ENCODE results near the gene DTWD2. TPM values are rescaled to one million over a fixed set of nuclear protein-coding genes. Genes with fewer than 3 reads are reported as not detected.

Gene DTWD2
- polyA plus RNA-seq, 1 experiment, result 1.8 TPM

DNA sequence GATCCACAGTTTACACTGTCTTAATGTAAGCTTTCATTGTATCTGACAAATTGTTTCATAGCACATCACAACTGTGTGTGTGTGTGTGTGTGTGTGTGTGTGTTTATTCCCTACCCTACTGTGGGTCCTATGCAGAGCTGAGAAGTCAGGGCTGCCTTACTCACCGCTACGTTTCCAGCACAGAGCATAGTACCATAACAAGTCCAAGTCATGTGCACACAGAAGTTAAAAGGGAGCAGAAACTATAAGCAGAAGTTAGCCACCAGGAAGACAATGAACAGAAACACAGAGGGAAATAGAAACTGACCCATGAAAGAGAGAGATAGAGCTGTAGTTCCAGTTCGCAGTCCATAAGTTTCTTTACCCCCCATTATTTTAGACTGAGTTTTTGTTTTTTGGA, 44.3 kb upstream of the DTWD2 start:
- DNase-seq (ENCODE audit: low read depth), result no peak
- Histone ChIP-seq H3K36me3 (ENCODE audit: control insufficient read depth, insufficient read depth, low read length) (no peaks in the 10 kb centered on the region), H3K4me3 (ENCODE audit: low read depth, low read length) (no peak overlapping the region), H3K27me3 (ENCODE audit: control insufficient read depth, insufficient read depth, low read length) (no peaks in the 10 kb centered on the region)
- TF ChIP-seq, protein P1, sequence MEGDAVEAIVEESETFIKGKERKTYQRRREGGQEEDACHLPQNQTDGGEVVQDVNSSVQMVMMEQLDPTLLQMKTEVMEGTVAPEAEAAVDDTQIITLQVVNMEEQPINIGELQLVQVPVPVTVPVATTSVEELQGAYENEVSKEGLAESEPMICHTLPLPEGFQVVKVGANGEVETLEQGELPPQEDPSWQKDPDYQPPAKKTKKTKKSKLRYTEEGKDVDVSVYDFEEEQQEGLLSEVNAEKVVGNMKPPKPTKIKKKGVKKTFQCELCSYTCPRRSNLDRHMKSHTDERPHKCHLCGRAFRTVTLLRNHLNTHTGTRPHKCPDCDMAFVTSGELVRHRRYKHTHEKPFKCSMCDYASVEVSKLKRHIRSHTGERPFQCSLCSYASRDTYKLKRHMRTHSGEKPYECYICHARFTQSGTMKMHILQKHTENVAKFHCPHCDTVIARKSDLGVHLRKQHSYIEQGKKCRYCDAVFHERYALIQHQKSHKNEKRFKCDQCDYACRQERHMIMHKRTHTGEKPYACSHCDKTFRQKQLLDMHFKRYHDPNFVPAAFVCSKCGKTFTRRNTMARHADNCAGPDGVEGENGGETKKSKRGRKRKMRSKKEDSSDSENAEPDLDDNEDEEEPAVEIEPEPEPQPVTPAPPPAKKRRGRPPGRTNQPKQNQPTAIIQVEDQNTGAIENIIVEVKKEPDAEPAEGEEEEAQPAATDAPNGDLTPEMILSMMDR (IDR thresholded peaks at IDR 0.05; ENCODE audit: insufficient read depth, low read depth, low read length), result no peak
- POLR2A ChIA-PET, result no interaction called here
- CTCF ChIA-PET, result interaction anchor here (0.6 to 2.4 kb wide), 3 partner anchors 9 to 378 kb away, joined by 3 to 8 read pairs (median 4); no protein-coding TSS in a partner anchor

DNA sequence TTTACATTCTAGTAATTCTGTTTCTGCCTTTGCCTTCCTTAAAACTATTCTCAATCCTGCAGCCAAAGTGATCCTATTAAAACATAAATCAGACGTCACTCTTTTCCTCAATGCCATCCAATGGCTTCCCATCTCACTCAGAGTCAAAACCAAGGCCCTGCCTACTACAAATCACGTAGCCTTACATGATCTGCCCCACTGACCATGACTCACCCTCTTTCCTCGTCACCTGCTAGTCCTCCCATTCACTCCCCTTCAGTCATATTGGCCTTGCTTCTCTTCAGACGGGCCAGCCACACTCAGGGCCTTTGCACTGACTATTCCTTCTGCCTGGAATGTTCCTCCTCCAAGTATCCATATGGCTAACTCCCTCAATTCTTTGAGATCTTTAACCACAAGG, 43.6 kb upstream of the DTWD2 start:
- DNase-seq (ENCODE audit: low read depth), result no peak
- Histone ChIP-seq H3K36me3 (ENCODE audit: control insufficient read depth, insufficient read depth, low read length) (no peaks in the 10 kb centered on the region), H3K4me3 (ENCODE audit: low read depth, low read length) (no peak overlapping the region), H3K27me3 (ENCODE audit: control insufficient read depth, insufficient read depth, low read length) (no peaks in the 10 kb centered on the region)
- TF ChIP-seq, protein P1 (IDR thresholded peaks at IDR 0.05; ENCODE audit: insufficient read depth, low read depth, low read length), result no peak
- CTCF ChIA-PET, result interaction anchor here (0.7 kb wide), 1 partner anchor 8 kb away, joined by 3 read pairs; no protein-coding TSS in a partner anchor
- POLR2A ChIA-PET, result no interaction called here

DNA sequence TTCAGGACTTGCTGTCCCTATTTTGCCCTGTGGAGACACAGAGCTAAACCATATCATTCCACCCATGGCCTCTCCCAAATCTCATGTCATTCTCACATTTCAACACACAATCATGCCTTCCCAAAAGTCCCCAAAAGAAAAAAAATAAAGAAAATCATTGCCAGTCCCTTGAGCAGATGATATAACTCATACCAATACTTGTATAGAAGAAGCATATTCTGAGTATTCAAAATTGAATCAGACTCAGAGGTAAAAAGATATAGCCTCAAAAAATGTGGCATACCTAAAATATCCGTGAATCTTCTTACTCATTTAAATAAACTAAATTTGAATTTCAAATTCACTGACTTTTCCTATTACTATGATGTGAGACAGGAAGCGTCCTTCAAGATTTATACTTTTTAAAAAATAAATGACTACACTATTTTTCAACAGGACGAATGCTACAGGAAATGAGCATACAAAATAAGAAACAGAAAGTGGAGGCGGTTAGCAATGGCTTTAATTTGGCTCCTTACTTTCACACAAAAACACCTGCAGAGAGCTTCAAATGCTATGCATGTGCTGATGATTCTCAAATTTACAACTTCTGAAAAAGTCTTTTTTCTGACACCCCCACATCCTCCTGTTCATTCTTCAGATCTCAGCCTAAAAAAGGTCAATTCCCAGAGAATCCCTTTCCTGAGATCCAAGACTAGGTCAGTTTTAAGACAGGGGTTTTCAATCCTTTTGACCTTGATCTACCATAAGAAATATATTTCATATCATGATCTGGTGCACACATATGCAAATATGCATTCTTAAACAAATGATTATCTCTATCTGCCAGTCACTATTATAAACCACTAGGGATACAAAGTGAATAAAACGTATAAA, 42.9 kb upstream of the DTWD2 start:
- no peak overlapping the region for H3K4me3 ChIP-seq (ENCODE audit: low read depth, low read length)
- no peak for DNase-seq (ENCODE audit: low read depth)
- CTCF ChIA-PET, result interaction anchor here (0.9 to 1.2 kb wide), 2 partner anchors 22 to 381 kb away, joined by 4 to 5 read pairs; no protein-coding TSS in a partner anchor
- no peaks in the 10 kb centered on the region for H3K27me3 ChIP-seq (ENCODE audit: control insufficient read depth, insufficient read depth, low read length)
- H3K36me3 ChIP-seq (ENCODE audit: control insufficient read depth, insufficient read depth, low read length), result no peaks in the 10 kb centered on the region
- TF ChIP-seq, protein P1 (IDR thresholded peaks at IDR 0.05; ENCODE audit: insufficient read depth, low read depth, low read length), result no peak
- POLR2A ChIA-PET, result no interaction called here

DNA sequence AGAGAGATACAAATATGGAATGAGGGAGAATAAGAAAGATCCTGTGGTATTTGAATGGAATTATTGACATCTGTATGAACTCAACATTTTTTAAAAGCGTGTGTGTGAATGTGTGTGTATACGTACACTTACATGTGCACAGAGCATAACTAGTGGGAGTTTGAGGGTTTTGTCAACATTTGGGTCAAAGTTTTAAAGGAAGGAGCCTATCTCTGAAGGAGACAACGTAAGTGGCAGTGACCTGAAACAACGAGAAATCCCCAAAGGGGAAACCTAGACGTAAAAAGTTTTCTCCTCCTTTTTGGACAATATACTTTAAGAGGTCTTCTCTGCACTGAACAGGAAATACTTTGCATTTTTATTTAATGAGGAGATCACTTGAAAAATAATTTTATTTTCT, 40.2 kb upstream of the DTWD2 start:
- no peaks in the 10 kb centered on the region for H3K27me3 ChIP-seq (ENCODE audit: control insufficient read depth, insufficient read depth, low read length)
- CTCF ChIA-PET, result no interaction called here
- DNase-seq (ENCODE audit: low read depth), result no peak
- H3K36me3 ChIP-seq (ENCODE audit: control insufficient read depth, insufficient read depth, low read length), result no peaks in the 10 kb centered on the region
- POLR2A ChIA-PET, result interaction anchor here (0.6 kb wide), 1 partner anchor 102 kb away, joined by 3 read pairs; no protein-coding TSS in a partner anchor
- TF ChIP-seq, protein P1 (IDR thresholded peaks at IDR 0.05; ENCODE audit: insufficient read depth, low read depth, low read length), result no peak
- no peak overlapping the region for H3K4me3 ChIP-seq (ENCODE audit: low read depth, low read length)

DNA sequence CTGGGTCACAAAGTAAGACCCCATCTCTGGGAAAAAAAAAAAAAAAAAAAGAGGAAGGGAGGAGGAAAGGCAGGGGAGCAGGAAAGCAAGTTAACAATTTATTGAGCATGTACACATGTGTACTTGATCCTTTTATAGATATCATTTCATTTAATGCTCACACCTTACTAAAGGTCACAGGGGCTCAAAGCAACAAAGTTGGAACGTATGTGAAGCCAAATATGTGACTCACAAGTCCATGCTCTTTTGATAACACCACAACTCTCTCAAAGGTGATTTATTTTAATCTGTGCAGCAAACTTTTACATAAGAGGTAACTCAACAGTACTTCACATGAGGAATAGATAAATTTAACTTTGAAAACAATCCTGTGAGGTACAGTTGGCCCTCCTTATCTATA, 34.4 kb upstream of the DTWD2 start:
- H3K36me3 ChIP-seq (ENCODE audit: control insufficient read depth, insufficient read depth, low read length), result no peaks in the 10 kb centered on the region
- ChIA-PET POLR2A (no interaction called here), CTCF (interaction anchor here (1.1 to 5.3 kb wide), 6 partner anchors 10 to 388 kb away, joined by 3 to 77 read pairs (median 4); partner anchors contain the start of gene DTWD2)
- H3K27me3 ChIP-seq (ENCODE audit: control insufficient read depth, insufficient read depth, low read length), result no peaks in the 10 kb centered on the region
- no peak for DNase-seq (ENCODE audit: low read depth)
- TF ChIP-seq, protein P1 (IDR thresholded peaks at IDR 0.05; ENCODE audit: insufficient read depth, low read depth, low read length), result no peak
- no peak overlapping the region for H3K4me3 ChIP-seq (ENCODE audit: low read depth, low read length)
